NCI-H460 (cell line): ENCODE measurements around the gene KCTD17. TPM values are rescaled to one million over a fixed set of nuclear protein-coding genes. Genes with fewer than 3 reads are reported as not detected.

ENCODE experiments used
- DNase-seq: peaks from one replicate; pipeline ENCODE4 v3.0.0-alpha.2; 2016; ENCODE audit warnings: low read depth; ENCODE audit errors: extremely low read depth
- small RNA-seq, 2 experiments: library from RNA; depleted of rRNA; stranded (forward); fragments of <200 nt; gene quantifications; one replicate each; pipeline ENCODE3, GENCODE V24; 2014
- total RNA-seq: library from RNA; depleted of rRNA; stranded (reverse); fragments of >200 nt; shearing (Covaris generic); gene quantifications from 2 replicates; pipeline ENCODE4 v1.2.3, GENCODE V29; 2014; rRNA removed

Gene KCTD17
- total RNA-seq, 1 experiment from 2014 or later: 3.3 TPM

DNA sequence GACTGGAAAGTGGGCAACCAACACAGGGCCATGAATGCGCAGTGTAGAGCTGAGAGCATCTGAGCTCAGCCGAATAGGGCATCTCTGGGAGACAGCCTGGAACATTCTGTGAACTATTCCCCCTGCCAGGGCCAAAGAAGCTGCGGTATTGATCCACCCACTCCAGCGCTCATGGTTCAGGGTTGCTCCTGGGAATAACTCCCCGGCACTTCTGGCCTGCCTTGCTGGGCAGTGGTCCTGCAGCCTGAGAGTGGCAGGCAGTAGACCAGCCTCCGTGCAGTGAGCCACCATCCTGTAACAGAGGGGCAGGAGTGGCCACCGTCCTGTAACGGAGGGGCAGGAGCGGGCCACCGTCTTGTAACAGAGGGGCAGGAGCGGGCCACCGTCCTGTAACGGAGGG lies 45.8 kb downstream of the KCTD17 start:
- DNase-seq: no peak

DNA sequence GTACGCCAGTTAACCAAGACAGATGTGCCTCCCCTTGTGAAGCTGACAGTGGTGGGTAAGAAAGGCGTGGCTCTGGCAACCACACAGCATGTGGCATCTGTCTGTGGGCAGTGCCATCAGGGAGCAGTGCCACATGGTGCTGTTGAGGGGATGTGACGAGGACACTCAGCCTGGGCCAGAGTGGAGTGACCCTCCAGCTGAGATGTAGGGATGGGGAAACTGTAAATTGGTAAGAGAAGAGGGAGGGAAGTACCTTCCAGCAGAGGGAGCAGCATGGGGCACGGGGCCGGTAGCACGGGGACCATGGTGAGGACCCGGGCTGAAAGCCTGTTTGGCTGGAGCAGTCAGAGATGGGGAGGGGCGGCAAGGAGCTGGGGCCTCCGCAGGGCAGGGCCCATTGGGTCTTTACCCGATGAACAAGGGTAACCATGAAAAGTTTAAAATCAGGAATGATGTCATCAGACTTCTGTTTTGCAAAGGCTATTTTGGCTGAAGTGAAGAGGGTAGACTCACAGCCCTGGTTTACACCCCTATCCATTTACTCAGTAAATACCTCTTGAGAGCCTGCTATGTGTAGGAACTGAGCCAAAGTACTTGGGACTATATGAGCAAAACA lies 47.5 kb downstream of the KCTD17 start:
- DNase-seq: no peak

DNA sequence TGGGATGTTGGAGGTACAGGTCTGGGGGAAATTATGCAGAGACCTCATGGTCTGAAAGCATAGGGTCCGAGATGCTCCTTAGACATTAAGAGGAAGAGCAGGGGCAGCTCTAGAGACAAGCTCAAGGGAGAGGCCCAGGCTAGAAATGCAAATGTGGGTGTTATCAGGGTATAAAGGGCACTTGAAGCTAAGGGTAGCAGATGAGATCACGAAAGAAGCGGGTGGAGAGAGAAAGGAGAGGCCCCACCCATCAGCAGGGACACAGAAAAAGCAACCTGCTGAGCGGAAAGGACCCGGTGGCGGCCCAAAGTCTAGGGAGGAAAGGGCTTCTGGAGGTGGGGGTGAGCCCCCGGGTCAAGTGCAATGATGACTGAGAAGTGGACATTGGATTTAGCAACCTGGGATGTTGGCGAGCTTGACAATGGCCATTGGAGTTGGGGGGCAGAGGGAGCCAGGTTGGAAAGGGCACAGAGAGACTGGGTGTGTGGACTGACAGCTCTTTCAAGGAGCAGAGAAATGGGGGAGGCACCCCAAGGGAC lies 49.1 kb downstream of the KCTD17 start:
- DNase-seq: no peak

DNA sequence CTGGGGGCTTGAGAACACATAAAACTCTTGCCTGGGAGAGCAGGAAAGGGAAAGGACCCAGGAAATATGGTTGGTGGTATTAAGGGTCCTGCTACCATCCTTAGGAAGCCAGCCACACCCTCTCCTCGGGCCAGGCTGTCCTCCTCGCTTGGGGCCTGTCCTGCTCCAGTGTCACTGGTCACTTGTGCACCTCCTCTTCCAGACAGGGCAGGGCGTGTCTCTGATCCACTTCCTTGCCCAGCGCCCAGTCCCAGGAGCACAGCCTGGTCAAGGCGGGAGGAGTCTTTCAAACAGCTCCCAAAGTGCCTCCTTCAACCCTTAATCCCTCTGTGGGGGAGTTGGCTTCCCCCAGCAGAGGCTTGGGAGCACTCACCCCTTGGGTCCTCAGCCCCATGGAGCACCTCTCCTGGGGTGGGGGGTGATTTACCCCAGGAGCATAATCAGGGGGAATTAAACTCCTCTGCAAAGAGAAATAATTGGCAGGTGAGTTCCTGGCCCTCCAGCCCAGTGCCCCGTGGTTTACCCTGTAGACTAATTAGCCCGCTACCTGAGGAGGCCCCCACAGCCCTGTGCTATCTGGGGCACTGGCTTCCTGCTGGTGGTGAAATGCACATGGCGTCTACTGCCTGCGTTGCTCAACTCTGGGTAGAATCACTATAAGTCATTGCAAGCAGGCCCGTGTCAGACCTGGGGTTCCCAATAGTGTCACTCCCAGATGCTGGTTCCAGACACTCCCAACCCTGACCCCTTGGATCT lies 49.9 kb downstream of the KCTD17 start:
- no peak for DNase-seq

DNA sequence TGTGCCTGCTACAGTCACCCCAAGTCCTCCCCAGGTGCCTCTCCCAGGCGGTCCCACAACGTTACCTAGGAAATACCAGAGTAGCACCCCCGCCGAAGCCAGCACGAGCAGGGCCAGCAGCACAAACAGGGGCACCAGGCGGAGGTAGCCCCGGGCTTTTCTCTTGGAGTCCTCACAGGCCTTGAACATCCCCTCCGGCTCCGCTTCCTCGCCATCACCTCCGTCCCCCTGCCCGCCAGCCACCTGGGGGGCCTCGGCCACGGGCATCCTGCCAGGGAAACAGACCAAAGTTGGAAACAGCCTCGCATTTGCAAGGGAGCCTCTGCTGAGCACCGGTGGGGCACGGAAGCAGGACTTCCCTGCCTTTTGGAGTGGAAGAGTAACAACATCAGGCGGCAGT lies 51.6 kb downstream of the KCTD17 start:
- no peak for DNase-seq

DNA sequence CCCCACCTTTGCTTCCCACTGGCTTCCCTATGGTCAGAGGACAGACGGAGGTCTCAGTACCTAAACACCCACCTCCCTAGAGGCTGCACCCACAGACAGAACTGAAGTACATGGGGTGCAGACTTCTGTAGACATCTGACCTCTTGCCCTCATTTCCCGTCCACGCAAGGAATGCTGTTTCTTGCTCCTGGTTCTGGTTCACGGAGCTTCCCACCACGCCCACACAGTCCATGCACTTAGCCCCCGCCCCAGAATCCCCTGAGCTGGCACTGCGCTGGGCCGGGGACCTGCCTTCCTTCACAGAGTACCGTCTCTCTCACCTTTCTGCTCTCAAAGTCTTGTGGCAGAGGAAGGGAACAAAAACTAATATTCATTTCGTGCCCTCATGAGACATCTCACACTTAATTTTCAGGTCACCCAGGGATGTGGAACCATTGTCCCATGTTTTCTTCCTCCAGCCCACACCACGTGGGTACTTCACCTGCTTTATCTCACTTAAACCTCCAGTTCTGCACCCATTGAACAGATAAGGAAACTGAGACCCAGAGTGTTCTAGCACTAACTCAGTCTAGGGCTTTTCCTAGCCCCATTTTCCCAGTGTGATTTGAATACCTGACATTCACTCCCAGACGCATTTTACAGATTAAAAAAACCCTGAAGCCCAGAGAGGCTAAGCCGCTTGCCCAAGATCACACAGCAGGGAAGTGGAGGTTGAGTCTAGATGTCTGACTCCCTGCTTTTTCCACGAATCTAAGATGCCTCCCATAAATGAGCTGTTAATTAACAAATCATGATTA lies 52.3 kb downstream of the KCTD17 start:
- no peak for DNase-seq

DNA sequence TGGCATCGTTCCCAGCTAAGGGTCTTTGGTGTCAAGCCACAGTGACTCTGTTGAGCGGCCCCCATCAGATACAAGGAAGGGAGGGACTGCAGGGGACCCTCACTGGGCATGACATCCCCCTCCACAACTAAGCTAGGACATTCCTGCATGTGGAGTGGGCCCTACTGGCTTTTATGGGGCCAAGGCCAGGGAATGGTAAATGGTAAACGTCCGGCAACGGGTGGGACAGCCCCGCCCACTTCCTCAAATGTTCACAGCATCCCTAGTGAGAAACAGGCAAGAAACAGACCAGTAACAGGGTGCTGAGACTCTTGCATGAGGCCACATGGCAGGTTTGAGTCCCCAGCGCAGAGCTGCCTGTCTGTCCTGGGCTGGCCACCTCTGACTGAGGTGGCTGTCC lies 53.6 kb downstream of the KCTD17 start:
- DNase-seq: no peak

DNA sequence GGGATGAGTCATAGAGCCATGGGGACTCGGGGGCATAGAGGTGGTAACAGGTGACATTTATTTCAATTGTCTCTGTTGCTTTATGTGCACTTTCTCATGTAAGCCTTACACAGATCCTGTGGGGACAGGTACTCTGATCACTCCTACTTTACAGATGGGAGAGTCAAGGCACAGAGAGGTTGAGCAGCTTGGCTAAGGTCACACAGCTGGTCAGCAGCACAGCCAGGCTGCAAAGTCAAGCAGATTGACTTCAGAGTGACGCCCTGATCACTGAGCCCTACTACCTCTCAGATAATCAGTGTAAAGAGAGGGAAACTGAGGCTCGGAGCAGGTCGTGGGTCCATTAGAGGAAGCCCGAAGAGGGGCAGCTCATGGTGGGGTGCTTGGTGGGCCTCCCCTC lies 54.4 kb downstream of the KCTD17 start:
- DNase-seq: no peak

DNA sequence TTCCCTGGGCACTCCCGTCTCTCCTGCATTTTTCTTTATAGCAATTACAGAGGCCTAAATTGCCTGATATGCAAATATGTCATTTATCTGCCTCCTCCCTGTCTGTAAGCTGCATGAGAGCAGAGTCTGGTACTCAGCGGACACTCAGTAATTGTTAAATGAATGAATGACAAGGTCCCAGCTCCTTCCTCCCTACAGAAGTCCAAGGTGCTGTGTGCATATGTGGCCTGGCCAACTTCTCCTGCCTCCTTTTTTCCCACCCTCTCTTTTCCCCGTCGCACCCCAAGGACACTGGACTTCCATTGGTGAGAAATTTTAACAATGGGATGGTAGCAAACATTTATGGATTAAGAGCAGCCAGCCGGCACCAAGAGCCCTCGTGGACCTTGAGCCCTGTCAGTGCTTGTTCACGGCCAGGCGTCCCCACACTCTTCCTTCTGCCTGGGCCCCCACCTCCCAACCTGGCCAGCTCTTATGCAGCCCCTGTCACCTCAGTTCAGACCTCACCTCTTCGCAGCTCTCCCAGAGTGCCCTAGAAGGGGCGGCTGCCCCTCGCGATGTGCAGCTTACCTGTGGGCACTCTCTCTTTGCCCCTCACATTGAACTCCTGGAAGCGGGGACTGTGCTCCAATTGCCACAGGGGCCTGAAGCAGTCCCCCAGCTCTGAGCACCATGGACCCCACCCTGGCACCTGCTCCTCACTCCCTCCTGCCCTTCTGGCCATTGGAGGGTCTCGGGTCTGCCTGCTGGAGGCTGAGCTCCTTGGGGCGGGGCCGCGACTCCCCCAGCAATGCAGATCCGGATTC lies 56.5 kb downstream of the KCTD17 start:
- no peak for DNase-seq

DNA sequence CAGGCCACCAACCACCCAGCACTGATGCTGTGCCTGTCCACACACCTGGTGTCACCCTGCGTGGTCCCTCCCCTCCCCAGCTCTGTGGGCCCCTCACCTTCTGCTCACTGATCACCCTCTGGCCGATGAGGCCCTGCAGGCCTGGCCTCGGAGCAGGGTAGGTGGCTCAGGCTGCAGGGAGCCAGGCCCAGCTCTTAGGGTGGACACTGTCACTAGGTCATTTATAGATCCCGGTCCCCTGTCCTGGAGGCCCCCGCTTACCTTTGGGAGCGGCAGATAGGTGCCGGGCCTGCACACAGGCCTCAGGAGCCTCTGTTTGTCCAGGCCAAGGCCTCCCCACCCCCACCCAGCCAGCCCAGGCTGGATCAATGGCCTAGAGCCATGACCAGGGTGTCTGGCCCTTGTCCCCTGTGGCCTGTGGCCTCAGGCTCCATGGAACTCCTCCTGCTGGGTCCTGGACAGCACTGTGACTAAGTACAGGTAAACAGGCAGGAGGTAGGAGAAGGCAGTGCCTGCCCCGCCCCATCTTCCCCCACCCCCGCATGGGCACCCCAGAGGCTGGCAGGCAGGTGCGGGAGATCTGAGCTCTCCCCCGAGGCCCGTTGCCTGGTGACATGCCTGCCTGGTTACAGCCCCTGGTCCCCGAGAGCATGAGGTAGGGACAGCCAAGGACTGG lies 57.8 kb downstream of the KCTD17 start, which contains the start of gene TMPRSS6:
TMPRSS6 (minus strand) TSS at position 472 of the 676 bp plus-strand sequence. CDS start 6,296 bp downstream, outside the sequence.
- no peak for DNase-seq

DNA sequence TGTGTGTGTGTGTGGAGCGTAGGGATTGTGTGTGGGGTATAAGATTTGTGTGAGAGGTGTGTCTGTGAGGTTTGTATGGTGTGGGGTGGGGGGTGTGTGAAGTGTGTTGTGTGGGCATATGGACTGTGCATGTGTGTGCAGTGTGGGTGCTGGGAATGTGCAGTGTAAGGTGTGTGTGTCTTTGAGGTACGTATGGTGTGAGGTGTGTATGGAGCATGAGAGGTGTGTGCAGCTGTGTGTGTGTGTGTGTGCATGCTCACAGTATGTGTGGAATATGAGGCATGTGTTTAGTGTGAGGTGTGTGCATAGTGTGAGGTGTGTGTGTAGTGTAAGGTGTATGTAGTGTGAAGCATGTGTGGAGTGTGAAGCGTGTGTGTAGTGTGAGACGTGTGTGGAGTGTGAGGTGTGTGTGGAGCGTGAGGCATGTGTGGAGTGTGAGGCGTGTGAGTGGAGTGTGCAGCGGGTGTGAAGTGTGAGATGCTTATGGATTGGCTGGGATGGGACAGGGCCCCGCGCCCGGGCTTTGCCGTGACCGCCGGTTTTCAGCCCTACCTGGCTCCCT lies 59.7 kb downstream of the KCTD17 start:
- DNase-seq: no peak

DNA sequence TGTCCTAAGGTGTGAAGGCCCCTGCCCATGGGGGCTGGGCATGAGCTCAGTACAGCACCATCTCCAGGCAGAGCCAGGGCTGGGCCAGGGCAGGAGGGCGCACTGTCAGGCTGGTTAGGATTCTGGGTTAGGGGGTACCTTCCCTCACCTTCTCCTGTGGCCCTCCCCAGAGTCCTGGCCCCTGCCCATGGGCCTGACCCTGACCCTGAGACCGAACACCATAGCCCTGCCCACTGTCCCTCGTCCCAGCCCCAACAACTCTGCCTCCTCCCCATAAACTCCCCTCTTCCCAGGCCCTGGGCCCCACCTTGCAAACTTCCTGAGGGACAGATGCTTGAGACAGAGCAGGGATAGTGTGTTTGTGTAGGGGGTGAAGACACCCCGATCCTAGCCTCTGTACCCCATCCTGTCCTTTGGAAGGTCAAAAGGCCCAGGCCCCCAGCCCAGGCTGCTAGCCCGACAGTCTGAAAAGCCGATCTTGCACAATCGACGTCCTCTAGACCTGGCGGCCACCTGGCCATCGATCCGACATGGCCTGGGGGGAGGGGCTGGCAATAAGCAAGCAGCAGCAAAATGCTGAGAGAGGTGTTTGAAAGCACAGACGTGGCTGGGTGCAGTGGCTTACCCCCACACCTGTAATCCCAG lies 60.7 kb downstream of the KCTD17 start:
- DNase-seq: no peak

Small RNAs within 50 kb of the gene (small RNA-seq; reads per million reads assigned to genes)
- gene RF00019: 0 reads per million in 2 experiments

Other genes starting within 250 kb of the KCTD17 start
- gene PVALB, start 234.7 kb upstream of the KCTD17 start, total RNA-seq: not detected in 2 replicates
- not detected in 2 replicates for gene NCF4, start 190.7 kb upstream of the KCTD17 start, total RNA-seq
- gene CSF2RB, start 138.1 kb upstream of the KCTD17 start, total RNA-seq: not detected in 2 replicates
- gene TST, start 32.3 kb upstream of the KCTD17 start, total RNA-seq: 11.5 and 13.8 TPM in 2 replicates
- 41.9 and 49.9 TPM in 2 replicates for gene MPST, start 32.0 kb upstream of the KCTD17 start, total RNA-seq
- gene TMPRSS6, start 58.0 kb downstream of the KCTD17 start, total RNA-seq: not detected in 2 replicates
- not detected in 2 replicates for gene IL2RB, start 98.2 kb downstream of the KCTD17 start, total RNA-seq
- gene C1QTNF6, start 136.5 kb downstream of the KCTD17 start, total RNA-seq: 2.7 and 2.9 TPM in 2 replicates
- not detected in 2 replicates for gene SSTR3, start 160.7 kb downstream of the KCTD17 start, total RNA-seq
- gene RAC2, start 192.5 kb downstream of the KCTD17 start, total RNA-seq: 0.98 and 1.3 TPM in 2 replicates
- not detected in 2 replicates for gene CYTH4, start 230.8 kb downstream of the KCTD17 start, total RNA-seq